ENCODE data around the gene NDC1.

Gene NDC1

GRCh38 chr1:53731043-53731600 lies 107.0 kb downstream of the NDC1 start:
- no peak for DNase-seq (ENCODE audit: low spot score)

- no peak for DNase-seq (ENCODE audit: low spot score)
Measured at GRCh38 chr1:53730224-53730865, 107.8 kb downstream of the NDC1 start.

GRCh38 chr1:53729456-53730223 lies 108.5 kb downstream of the NDC1 start:
- DNase-seq (ENCODE audit: low spot score), result no peak

- no peak for DNase-seq (ENCODE audit: low spot score)
Measured at GRCh38 chr1:53728702-53729455, 109.2 kb downstream of the NDC1 start.

- DNase-seq (ENCODE audit: low spot score), result no peak
Measured at GRCh38 chr1:53728196-53728595, 109.9 kb downstream of the NDC1 start.

DNA sequence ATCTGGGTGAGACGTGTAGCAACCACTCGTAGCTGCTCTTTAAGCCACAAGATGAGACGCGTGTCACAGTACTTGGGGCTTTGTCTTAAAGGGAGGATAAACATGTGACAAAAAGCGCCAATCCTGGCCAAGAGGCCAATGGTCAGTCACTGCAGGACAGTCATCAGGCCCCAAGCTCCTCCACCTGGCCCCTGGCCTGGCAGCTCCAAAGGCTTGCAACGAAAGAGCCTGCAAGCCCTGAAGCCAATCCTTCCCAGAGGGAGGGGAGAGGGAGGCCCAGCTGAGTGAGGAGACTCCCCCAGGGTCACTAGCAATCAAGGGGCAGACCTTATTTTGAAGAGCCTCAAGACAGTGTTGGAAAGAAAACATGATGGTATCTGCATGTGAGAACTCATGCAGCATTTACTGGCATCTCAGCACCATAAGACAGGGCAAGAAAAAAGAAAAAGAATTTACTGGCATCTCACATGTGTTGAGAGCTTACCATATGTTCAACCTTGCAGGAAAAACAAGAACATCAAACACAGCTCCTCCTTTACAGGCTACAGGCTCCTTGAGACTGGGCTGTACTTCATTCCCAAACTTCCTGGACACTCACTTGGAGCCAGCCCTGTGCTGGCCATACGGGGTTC lies 110.5 kb downstream of the NDC1 start:
- DNase-seq (ENCODE audit: low spot score), result no peak

GRCh38 chr1:53726009-53726600 lies 112.0 kb downstream of the NDC1 start:
- no peak for DNase-seq (ENCODE audit: low spot score)

DNA sequence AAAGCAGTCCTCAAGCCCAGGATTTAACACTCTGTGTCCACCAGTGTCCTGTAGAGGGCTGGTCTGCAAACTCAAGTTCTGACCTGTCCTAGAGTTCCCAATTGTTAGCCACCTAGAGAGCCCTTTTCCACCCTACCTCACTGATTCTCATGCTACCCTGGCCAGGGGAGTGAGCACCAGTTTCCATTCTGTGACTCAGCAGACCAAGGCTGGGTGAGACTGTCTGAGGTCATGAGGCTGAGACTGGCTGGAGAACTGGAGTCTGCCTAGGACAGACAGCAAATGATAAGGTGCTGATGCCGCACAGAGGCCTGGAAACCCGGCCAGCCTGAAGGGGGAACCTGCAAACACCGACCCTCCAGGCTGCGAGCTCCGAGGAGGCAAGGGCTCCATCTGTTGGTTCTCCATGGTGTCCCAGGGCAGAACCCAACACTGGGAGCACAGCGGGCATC lies 112.8 kb downstream of the NDC1 start:
- no peak for DNase-seq (ENCODE audit: low spot score)

DNA sequence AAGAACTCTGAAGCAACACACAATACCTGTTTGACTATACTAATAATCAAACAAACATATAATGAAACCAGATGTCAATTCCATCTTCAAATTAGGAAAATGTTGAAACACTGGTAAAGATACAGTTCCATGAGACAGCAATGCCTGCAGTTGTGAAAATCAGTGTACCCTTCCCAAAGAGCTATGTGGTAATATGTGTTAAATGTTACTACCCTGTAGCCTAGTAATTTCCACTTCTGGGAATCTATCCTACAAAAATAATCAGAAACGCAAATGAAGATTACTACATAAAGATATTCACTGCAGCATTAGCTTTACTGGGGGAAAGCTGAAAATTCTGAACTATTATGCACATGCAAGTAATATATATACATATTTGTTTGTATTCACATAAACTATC lies 116.1 kb downstream of the NDC1 start:
- DNase-seq (ENCODE audit: low spot score), result no peak

GRCh38 chr1:53721088-53721487 lies 117.0 kb downstream of the NDC1 start:
- DNase-seq (ENCODE audit: low spot score), result no peak

DNA sequence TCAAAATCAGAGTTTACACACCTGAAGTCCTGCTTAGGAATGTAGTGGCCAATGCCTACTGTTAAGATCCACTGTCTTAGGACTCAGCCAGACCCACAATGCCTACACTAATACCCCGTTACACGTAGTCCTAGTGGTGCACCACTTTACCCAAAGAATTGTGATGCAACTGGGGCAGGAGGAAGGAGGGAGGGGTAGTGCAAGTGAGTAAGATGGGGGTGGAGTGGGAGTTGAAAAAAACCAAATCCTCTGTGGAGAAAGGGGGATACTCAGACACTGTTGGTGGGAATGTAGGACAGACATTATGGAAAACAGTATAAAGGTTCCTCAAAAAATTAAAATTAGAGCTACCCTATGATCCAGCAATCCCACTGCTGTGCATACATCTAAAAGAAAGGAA lies 118.6 kb downstream of the NDC1 start:
- no peak for DNase-seq (ENCODE audit: low spot score)

DNA sequence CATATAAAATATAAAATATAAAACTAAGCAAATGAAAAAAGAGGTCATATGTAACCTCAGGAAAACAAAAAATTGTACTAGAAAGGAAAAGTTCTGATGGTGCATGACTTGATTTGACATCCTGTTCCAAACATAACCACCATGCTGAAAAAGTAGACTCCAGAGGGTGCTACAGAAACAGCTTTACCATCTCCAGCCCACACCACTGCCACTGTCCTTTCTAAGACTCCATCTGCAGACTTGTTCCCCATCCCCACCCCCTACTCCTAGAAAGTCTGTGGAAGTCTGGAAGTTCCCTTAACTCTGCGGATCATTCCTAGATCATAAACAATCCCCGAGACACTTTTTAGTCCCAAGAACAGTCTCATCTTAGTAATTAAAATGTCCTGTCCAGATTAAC lies 119.7 kb downstream of the NDC1 start:
- DNase-seq (ENCODE audit: low spot score), result no peak

DNA sequence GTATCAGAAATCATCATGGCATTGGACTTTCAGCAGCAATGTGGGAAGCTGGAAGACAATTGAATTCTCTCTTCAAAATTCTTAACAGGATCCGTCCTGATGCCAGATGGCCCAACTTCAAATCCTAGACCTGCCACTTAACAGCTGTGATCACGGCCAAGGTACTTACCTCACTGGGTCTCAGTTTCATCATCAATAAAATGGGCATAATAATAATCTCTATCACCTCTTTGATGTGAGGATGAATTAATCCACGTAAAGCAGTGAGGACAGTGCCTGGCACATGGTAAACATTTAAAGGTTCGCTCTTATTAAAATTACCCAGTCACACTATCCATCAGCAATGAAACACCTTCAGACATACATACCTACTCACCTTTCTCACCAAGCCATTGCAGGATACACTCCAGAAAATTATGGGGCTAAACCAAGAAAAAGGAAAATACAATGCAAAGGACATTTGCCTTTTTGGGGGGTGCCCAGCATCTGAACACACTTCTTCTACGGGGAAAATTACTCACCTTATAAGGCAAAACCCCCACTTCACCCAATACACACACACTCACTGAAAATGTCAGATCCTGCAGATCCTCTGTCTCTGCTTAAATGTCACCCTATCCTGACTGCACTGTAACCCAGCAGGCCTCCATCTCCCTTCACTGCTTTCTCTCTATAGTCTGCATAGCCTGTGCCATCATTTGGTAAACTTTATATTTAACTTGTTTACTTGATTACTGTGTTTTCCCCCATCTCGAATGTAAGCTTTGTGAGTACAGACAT lies 120.9 kb downstream of the NDC1 start:
- no peak for DNase-seq (ENCODE audit: low spot score)

DNA sequence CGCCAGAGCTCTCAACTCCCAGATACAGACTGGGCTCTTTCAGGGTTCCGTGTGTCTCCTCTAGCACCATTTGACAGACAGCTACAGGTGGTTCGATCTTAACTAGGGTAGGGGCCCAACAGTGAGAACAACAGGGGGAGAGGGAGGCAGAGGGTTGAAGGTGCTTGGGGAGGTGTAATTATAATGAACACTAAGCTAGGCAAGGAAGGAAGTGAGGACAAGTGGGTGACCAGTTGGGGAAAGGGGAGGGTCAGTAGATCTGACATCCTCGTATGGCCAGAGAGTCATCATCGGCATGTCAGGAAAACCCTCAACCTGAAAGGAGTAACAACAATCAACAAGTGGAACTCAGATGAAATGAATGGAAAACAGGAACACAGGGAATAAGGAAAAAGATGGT lies 121.9 kb downstream of the NDC1 start:
- DNase-seq (ENCODE audit: low spot score), result no peak

- no peak for DNase-seq (ENCODE audit: low spot score)
Measured at GRCh38 chr1:53715478-53715877, 122.6 kb downstream of the NDC1 start.

Data from germinal center (tissue), 1 donor.